Neural progenitor cell (in vitro differentiated cells): ENCODE results near the gene SLC22A1.

Experiments used
- EZH2 ChIP-seq: fragments of 200-600 bp; sonication (generic); IDR thresholded peaks from 2 replicates; pipeline ENCODE4 v1.6.1; 2017; ENCODE audit warnings: antibody characterized with exemption, mild to moderate bottlenecking, moderate library complexity
- EZH2phosphoT487 ChIP-seq: fragments of 200-600 bp; sonication (generic); IDR thresholded peaks from 2 replicates; pipeline ENCODE4 v1.6.1; 2017; ENCODE audit warnings: antibody characterized with exemption
- TF ChIP-seq, protein P1 (sequence below): fragments of 200-600 bp; sonication (generic); IDR thresholded peaks from 2 replicates; pipeline ENCODE4 v1.5.1; 2017; ENCODE audit warnings: antibody characterized with exemption, mild to moderate bottlenecking

DNA sequence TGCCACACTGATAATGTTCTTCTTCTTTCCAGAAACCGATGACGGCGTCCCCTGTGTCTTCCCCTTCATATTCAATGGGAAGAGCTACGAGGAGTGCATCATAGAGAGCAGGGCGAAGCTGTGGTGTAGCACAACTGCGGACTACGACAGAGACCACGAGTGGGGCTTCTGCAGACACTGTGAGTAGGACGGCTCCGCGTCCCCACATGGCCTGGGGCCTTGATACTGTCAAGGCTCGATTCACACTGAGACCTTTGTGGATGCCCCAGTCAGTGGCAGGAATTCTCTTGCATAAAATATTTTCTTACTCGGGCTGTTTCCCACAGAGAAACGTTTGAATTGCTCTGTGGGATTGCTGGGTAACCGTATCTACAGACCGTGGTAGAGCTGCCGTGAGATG, 41.5 kb upstream of the SLC22A1 start:
- TF ChIP-seq EZH2phosphoT487 = no peak
- TF ChIP-seq, protein P1, sequence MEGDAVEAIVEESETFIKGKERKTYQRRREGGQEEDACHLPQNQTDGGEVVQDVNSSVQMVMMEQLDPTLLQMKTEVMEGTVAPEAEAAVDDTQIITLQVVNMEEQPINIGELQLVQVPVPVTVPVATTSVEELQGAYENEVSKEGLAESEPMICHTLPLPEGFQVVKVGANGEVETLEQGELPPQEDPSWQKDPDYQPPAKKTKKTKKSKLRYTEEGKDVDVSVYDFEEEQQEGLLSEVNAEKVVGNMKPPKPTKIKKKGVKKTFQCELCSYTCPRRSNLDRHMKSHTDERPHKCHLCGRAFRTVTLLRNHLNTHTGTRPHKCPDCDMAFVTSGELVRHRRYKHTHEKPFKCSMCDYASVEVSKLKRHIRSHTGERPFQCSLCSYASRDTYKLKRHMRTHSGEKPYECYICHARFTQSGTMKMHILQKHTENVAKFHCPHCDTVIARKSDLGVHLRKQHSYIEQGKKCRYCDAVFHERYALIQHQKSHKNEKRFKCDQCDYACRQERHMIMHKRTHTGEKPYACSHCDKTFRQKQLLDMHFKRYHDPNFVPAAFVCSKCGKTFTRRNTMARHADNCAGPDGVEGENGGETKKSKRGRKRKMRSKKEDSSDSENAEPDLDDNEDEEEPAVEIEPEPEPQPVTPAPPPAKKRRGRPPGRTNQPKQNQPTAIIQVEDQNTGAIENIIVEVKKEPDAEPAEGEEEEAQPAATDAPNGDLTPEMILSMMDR = no peak
- no peak for TF ChIP-seq EZH2
